ENCODE results near the gene PRKAG1.

The PRKAG1 gene

DNA sequence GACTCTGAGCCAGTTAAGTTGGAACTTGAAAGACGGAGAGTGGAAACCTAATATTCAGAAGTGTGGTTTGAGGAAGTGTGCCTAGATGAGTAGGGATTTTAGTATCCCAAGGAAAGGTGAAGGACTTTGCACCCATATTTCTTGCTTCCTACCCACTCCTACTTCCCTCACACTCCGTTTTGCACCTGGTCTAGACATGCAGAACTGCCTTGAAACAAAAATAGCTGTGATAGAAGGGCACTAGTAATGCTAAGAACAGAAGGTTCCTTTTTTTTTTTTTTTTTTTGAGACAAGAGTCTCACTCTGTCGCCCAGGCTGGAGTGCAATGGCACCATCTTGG lies 60.6 kb downstream of the PRKAG1 start:
- Histone ChIP-seq H3K36me3 (peaks cover 6% of the 10 kb centered on the region), H3K27me3 (peaks cover 33% of the 10 kb centered on the region), H3K4me3 (ENCODE audit: low read depth in 1 of 2, low read length in 1 of 2) (peak overlapping the region; percentile 85 to 94), H3K4me1 (ENCODE audit: control insufficient read depth in 1 of 2, insufficient read depth in 1 of 2, low read depth in 1 of 2, low read length in 1 of 2) (peaks cover 39 to 40% of the 10 kb centered on the region in 2 experiments), H3K9me3 (no peaks in the 10 kb centered on the region), H3K27ac (peak overlapping the region; percentile 86)
- TF ChIP-seq, protein P1, sequence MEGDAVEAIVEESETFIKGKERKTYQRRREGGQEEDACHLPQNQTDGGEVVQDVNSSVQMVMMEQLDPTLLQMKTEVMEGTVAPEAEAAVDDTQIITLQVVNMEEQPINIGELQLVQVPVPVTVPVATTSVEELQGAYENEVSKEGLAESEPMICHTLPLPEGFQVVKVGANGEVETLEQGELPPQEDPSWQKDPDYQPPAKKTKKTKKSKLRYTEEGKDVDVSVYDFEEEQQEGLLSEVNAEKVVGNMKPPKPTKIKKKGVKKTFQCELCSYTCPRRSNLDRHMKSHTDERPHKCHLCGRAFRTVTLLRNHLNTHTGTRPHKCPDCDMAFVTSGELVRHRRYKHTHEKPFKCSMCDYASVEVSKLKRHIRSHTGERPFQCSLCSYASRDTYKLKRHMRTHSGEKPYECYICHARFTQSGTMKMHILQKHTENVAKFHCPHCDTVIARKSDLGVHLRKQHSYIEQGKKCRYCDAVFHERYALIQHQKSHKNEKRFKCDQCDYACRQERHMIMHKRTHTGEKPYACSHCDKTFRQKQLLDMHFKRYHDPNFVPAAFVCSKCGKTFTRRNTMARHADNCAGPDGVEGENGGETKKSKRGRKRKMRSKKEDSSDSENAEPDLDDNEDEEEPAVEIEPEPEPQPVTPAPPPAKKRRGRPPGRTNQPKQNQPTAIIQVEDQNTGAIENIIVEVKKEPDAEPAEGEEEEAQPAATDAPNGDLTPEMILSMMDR (IDR thresholded peaks at IDR 0.05) = no peak

DNA sequence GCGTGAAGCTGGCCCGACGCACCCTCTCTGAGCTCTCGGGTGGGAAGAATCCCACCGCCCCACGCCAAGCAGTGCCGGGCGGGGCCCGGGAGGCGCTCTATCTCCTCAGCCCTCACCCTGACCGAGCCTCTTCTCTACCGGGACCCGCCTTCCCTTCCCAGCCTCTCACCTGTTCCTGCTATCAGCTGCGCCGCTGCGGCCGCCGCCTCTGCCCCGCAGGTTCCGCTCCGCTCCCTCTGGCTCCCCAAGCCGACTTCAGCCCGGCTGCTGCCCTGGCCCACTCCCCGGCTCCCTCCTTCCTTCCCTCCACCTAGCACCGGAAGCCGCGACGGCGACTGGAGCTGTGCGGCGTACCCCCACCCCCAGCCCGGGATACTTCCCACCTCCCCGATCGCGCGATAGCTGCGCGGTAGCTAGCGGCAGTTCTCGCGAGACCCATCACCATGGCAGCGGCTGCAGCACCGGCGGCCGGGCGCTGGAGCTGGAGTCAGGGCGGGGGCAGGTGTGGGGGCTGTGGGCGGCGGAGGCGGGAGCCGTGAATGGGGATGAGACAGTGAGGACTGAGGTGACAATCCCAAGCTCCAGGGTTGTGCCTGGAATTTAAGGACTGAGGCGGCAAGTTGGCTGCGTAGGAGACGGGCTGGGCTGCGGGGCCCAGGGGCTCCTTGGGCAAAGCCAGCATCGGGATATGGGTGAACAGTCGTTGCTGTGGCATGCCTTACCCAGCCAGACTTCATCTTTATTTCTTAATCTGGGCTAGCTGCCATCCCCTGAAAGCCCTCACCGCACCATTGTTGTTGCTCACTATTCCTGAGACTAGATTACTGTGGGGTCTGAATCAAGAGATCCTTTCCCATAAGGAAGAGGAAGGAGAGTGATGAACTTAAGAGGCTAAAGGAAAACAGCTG lies 61.2 kb downstream of the PRKAG1 start, which contains the start of gene ARF3:
Gene ARF3 (minus strand): TSS at position 347 of the 908 bp plus-strand sequence. CDS start 16,392 bp downstream, outside the sequence.
- H3K27ac ChIP-seq = peak within 1 kb of the TSS; percentile 86
- H3K9me3 ChIP-seq = no peaks in the 10 kb centered on the region
- peaks cover 12% of the 10 kb centered on the region for H3K36me3 ChIP-seq
- H3K4me1 ChIP-seq (ENCODE audit: control insufficient read depth in 1 of 2, insufficient read depth in 1 of 2, low read depth in 1 of 2, low read length in 1 of 2) = peaks cover 39 to 40% of the 10 kb centered on the region in 2 experiments
- H3K27me3 ChIP-seq = peaks cover 28% of the 10 kb centered on the region
- peak within 1 kb of the TSS; percentile 85 to 94 for H3K4me3 ChIP-seq (ENCODE audit: low read depth in 1 of 2, low read length in 1 of 2)
- TF ChIP-seq, protein P1 (IDR thresholded peaks at IDR 0.05) = peak; percentile 20

DNA sequence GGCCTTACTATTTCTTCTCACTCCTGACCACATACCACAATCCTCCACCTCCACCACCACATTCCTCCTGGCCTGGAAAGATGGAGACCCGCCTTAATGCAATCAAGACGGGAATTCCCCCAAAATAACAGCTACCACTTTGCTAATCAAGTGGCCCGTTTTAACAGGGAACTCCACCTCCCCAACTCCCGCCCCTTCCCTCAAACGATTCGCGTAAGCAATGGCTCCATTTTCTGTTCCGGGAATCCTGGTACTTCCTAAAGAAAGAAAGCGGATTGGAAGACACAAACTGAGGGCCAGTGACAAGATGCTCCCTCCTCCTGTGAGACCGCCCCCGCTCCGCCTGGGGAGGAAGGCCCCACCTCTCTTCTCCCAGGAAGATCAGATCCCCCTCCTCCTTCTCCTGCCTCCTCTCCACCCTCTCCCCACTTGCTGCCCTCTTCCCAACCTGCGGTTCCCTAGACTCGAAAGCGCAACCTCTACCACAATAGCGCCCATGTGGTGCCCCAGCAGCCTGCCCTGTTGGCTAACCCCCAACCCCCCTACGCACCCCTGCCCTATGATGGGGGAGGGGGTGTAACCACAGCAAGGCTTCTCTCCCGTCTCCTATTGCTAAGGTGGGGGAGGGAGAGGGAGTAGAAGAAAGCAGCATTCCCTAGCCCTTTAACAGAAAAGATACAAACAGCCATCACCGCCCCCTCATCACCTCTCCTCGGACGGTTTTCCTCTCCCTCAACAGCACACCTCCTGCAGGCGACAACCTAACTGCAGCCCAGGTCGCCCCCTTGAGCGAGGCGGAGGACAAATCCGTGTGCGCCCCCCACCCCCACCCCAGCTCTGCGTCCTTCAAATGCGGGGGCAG lies 62.1 kb downstream of the PRKAG1 start:
- Histone ChIP-seq H3K9me3 (no peaks in the 10 kb centered on the region), H3K36me3 (peaks cover 13% of the 10 kb centered on the region), H3K4me3 (ENCODE audit: low read depth in 1 of 2, low read length in 1 of 2) (peak overlapping the region; percentile 85 to 94), H3K27me3 (peaks cover 20% of the 10 kb centered on the region), H3K4me1 (ENCODE audit: control insufficient read depth in 1 of 2, insufficient read depth in 1 of 2, low read depth in 1 of 2, low read length in 1 of 2) (peaks cover 39 to 40% of the 10 kb centered on the region in 2 experiments), H3K27ac (peak overlapping the region; percentile 86)
- TF ChIP-seq, protein P1 (IDR thresholded peaks at IDR 0.05) = no peak

DNA sequence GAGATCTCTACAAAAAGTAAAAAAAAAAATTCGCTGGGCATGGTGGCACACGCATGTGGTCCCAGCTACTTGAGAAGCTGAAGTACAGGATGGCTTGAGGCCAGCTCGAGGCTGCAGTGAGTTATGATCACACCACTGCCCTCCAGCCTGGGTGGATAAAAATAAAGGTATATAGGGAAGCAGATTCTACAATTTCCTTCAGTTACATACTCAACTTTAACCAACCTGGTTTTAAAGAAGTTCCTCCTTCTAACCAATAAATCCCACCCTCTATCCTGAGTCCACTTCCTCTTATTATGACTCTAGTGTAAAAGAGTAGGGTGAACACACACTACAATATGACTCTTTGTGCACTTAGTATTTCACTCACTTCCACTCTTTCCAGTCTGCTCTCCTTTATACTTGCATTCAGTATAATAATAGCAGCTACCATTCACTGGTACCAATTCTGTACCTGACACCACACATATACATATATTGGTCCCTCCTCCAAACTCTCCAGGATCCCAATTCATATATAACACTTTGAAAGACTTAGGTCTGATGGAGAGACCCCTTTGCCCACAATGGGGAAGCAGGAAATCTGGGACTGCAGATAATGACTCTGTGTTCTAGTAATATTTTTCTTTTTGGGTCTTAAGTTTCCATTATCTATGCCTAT lies 63.6 kb downstream of the PRKAG1 start:
- Histone ChIP-seq H3K36me3 (peaks cover 13% of the 10 kb centered on the region), H3K9me3 (no peaks in the 10 kb centered on the region), H3K27ac (peak overlapping the region; percentile 86), H3K4me3 (ENCODE audit: low read depth in 1 of 2, low read length in 1 of 2) (no peak overlapping the region), H3K4me1 (ENCODE audit: control insufficient read depth in 1 of 2, insufficient read depth in 1 of 2, low read depth in 1 of 2, low read length in 1 of 2) (peaks cover 39 to 40% of the 10 kb centered on the region in 2 experiments), H3K27me3 (peaks cover 7% of the 10 kb centered on the region)
- TF ChIP-seq, protein P1 (IDR thresholded peaks at IDR 0.05) = no peak

- H3K4me1 ChIP-seq (ENCODE audit: control insufficient read depth in 1 of 2, insufficient read depth in 1 of 2, low read depth in 1 of 2, low read length in 1 of 2) = peaks cover 39 to 40% of the 10 kb centered on the region in 2 experiments
- peaks cover 13% of the 10 kb centered on the region for H3K36me3 ChIP-seq
- peaks cover 2% of the 10 kb centered on the region for H3K27me3 ChIP-seq
- TF ChIP-seq, protein P1 (IDR thresholded peaks at IDR 0.05) = no peak
- peak overlapping the region; percentile 86 for H3K27ac ChIP-seq
- no peaks in the 10 kb centered on the region for H3K9me3 ChIP-seq
- no peak overlapping the region for H3K4me3 ChIP-seq (ENCODE audit: low read depth in 1 of 2, low read length in 1 of 2)
Measured at GRCh38 chr12:48954061-48954460, 64.5 kb downstream of the PRKAG1 start.

Measured in neutrophil (primary cell).